Skeletal muscle tissue (tissue), 4 donors: ENCODE data around the gene ADAMTS10. TPM values are rescaled to one million over a fixed set of nuclear protein-coding genes. Genes with fewer than 3 reads are reported as not detected.

ENCODE experiments used
- H3K27ac ChIP-seq: one replicate; pipeline ENCODE4 v1.7.0; 2013; ENCODE audit warnings: mild to moderate bottlenecking, low read depth, low read length, inconsistent platforms
- H3K27me3 ChIP-seq, 3 donors: one replicate each; pipeline ENCODE4 v1.7.0; 2013; ENCODE audit warnings: low read length in 3 of 3; ENCODE audit not compliant: control insufficient read depth in 3 of 3, insufficient read depth in 3 of 3
- H3K36me3 ChIP-seq, 3 donors: one replicate each; pipeline ENCODE4 v1.7.0; 2013; ENCODE audit warnings: low read length in 3 of 3; ENCODE audit not compliant: control insufficient read depth in 3 of 3, insufficient read depth in 3 of 3
- H3K4me1 ChIP-seq, 3 donors: one replicate each; pipeline ENCODE4 v1.7.0; 2013; ENCODE audit warnings: low read length in 3 of 3, mild to moderate bottlenecking in 3 of 3; ENCODE audit not compliant: control insufficient read depth in 3 of 3, insufficient read depth in 3 of 3
- H3K4me3 ChIP-seq, 3 donors: one replicate each; pipeline ENCODE4 v1.7.0; 2013; ENCODE audit warnings: low read length in 3 of 3
- H3K9ac ChIP-seq, 3 donors: one replicate each; pipeline ENCODE4 v1.7.0; 2013; ENCODE audit warnings: low read length in 3 of 3, mild to moderate bottlenecking in 3 of 3, moderate library complexity in 2 of 3, low read depth in 1 of 3
- H3K9me3 ChIP-seq, 3 donors: one replicate each; pipeline ENCODE4 v1.7.0; 2013; ENCODE audit warnings: low read length in 3 of 3; ENCODE audit not compliant: control insufficient read depth in 3 of 3
- total RNA-seq: library from RNA; depleted of rRNA; stranded (reverse); fragments of >200 nt; gene quantifications from one replicate; pipeline ENCODE4 v1.2.3, GENCODE V29; 2014
- donor health status: Osteomylitis.

ADAMTS10 gene
- total RNA-seq, 1 donor from 2014 or later: 18.8 TPM

DNA sequence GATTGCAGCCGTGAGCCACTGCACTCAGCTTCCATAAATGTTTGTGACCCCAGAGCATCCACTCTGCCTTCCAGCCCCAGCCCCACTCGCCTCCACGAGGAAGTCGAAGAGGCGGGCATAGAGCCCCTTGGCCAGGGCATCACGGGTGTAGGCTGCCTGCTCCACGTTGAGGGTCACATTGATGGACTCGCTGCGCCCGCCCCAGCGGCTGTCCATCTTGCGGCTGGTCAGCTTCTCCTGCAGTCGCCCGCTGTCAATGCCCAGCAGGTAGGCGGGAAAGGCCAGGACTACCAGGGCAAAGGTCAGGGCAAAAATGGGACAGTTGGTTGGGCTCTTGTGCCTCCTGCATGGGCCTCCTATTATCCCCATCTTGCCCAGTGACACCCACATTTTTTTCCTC lies 60.4 kb downstream of the ADAMTS10 start:
- no peak overlapping the region for H3K27ac ChIP-seq
- no peak overlapping the region for H3K9ac ChIP-seq
- no peaks in the 10 kb centered on the region for H3K4me1 ChIP-seq
- peaks cover 0 to 5% (median 0%) of the 10 kb centered on the region in 3 donors for H3K27me3 ChIP-seq
- H3K9me3 ChIP-seq: no peaks in the 10 kb centered on the region
- no peaks in the 10 kb centered on the region for H3K36me3 ChIP-seq
- H3K4me3 ChIP-seq: no peak overlapping the region

DNA sequence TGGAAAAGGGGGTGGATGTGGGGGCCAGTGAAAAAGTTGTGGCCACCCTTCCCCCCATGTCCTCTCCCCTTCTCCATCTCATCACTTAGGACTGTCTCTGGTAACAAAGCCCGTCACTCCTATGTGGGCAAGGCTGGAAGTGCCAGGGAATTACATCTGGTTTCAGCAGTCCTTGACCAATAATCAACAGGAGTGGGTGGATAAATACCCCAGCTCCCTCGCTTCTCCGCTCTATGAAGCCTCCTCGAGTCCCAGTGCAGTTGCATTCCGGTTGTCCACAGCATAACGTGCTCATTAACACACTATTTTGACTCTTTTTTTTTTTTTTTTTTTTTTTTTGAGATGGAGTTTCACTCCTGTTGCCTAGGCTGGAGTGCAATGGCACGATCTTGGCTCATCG lies 64.8 kb downstream of the ADAMTS10 start:
- Histone ChIP-seq H3K36me3 (no peaks in the 10 kb centered on the region), H3K27me3 (no peaks in the 10 kb centered on the region), H3K4me3 (no peak overlapping the region), H3K27ac (no peak overlapping the region), H3K9ac (no peak overlapping the region), H3K4me1 (no peaks in the 10 kb centered on the region), H3K9me3 (no peaks in the 10 kb centered on the region)

DNA sequence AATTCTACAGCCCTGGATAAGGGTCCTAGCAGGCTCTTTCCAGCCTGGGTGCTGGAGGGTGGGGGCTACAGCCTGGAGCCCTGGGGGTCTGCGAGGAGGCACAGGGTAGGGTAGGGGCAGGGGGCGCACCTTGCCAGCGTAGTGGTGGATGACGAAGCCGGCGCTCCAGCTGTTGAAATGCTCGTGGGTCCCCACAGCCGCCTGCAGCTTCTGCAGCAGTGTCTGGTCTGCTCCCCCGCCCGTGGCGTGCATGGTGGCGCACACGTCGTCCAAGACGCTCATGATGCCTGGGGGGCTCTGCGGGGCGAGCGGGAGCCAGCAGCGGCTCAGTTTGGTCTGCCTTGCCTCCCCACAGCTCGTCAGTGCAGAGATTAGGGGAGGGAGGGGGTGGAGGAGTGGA lies 66.3 kb downstream of the ADAMTS10 start:
- H3K9me3 ChIP-seq: no peaks in the 10 kb centered on the region
- no peaks in the 10 kb centered on the region for H3K27me3 ChIP-seq
- H3K4me1 ChIP-seq: no peaks in the 10 kb centered on the region
- no peak overlapping the region for H3K27ac ChIP-seq
- H3K36me3 ChIP-seq: peaks cover 0 to 2% (median 0%) of the 10 kb centered on the region in 3 donors
- H3K9ac ChIP-seq: no peak overlapping the region
- no peak overlapping the region for H3K4me3 ChIP-seq

DNA sequence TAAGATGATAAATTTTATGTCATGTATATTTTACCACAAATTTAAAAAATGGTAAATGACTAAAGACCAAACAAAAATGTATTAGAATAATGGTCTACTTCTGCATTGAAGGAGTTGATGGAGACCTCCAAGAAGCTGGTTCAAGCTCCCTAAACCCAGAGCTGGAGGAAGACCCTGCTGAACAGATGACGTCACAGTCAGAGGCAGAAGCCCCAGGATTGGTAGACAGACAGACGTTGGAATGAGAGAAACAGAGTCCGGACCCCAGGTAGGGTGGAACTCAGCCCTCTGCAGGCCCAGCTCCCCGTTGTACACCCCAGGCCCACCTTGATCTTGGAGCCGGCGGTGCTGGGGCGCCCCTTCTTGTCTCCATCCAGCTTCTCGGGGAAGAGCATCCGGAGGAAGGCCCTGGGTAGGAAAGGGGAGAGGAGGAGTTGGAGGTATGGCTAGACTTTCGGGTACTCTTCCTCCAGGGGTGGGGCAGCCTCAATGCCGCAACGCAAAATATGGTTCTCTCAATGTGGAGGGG lies 70.8 kb downstream of the ADAMTS10 start:
- Histone ChIP-seq H3K9me3 (no peaks in the 10 kb centered on the region), H3K4me3 (no peak overlapping the region), H3K27ac (no peak overlapping the region), H3K36me3 (peaks cover 0 to 2% (median 0%) of the 10 kb centered on the region in 3 donors), H3K9ac (no peak overlapping the region), H3K4me1 (no peaks in the 10 kb centered on the region), H3K27me3 (no peaks in the 10 kb centered on the region)

DNA sequence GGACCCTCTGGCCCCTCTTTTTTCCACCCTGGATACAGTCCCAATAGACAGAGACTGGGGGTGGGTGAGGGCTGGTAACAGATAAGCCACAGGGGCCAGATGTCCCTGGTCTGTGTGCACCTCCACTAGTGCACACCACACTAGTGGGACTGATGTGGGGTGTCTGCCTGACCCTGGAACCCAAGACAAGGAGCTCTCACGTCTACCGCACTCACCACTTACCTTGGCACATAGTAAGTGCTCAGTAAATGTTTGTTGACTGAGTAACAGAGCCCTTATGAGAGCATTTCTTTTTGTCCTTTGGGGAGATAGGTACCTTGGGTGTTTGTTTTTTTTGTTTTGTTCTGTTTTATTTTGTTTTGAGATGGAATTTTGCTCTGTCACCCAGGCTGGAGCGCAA lies 73.4 kb downstream of the ADAMTS10 start:
- Histone ChIP-seq H3K36me3 (peaks cover 0 to 2% (median 0%) of the 10 kb centered on the region in 3 donors), H3K9me3 (no peaks in the 10 kb centered on the region), H3K9ac (no peak overlapping the region), H3K27ac (no peak overlapping the region), H3K4me1 (no peaks in the 10 kb centered on the region), H3K27me3 (no peaks in the 10 kb centered on the region), H3K4me3 (no peak overlapping the region)

DNA sequence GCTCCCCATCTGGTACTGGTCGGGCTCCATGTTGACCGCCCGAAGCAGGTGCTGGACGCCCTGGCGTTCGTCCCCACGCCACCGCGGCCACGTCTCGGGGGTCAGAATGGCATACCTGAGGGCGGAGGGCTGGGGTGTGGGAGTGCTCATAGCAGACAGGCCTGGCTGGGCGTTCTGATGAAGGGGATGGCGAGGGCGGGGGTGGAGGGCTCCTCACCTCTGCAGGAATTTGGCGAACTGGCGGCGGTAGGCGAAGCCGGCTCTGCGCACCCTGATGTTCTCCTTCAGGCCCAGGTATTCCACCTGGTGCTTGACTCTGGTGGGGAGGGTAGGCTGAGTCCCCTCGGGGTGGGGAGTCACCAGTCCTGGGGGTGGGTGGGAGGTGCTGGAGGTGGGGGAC lies 74.2 kb downstream of the ADAMTS10 start:
- H3K36me3 ChIP-seq: peaks cover 0 to 2% (median 0%) of the 10 kb centered on the region in 3 donors
- no peaks in the 10 kb centered on the region for H3K27me3 ChIP-seq
- H3K27ac ChIP-seq: no peak overlapping the region
- H3K4me1 ChIP-seq: no peaks in the 10 kb centered on the region
- no peaks in the 10 kb centered on the region for H3K9me3 ChIP-seq
- no peak overlapping the region for H3K9ac ChIP-seq
- H3K4me3 ChIP-seq: no peak overlapping the region

DNA sequence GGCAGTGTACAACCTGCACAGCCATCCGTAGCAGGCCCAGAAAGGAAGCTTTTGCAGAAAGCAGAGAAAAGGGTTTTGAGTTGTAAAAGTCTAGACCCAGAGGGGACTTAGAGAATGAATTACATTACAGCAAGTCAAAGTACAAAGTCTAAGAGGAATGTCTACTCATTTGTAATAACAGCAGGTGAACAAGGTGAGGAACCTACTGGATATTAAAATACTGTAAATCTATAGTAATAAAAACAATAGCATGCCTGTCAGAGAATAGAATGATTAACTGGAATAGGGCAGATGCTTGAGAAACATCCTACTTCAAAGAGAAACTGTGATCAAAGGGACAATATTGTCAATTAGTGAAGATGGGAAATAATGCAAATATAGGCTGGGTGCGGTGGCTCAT lies 78.3 kb downstream of the ADAMTS10 start:
- Histone ChIP-seq H3K27ac (no peak overlapping the region), H3K9ac (no peak overlapping the region), H3K36me3 (peaks cover 0 to 2% (median 0%) of the 10 kb centered on the region in 3 donors), H3K27me3 (peaks cover 0 to 12% (median 5%) of the 10 kb centered on the region in 3 donors), H3K4me3 (no peak overlapping the region), H3K4me1 (no peaks in the 10 kb centered on the region), H3K9me3 (peaks cover 0 to 4% (median 0%) of the 10 kb centered on the region in 3 donors)

DNA sequence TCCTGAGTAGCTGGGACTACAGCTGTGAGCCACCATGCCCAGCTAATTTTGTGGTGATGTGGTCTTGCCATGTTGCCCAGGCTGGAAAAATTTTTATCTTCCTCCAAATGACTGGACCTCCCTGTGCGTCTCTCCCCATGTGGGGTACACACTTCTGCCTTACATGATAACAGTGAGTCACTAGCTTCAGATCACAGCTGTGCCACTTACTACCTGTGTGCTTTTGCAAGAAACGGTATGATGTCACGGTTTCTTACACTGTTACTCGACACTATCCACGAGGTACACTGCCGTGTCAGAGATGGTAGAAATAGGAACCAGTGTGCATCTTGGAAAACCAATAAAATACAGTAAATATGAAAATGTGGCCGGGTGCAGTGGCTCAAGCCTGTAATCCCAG lies 79.0 kb downstream of the ADAMTS10 start:
- H3K9me3 ChIP-seq: peaks cover 0 to 4% (median 0%) of the 10 kb centered on the region in 3 donors
- H3K9ac ChIP-seq: no peak overlapping the region
- no peak overlapping the region for H3K4me3 ChIP-seq
- H3K27ac ChIP-seq: no peak overlapping the region
- H3K36me3 ChIP-seq: peaks cover 0 to 2% (median 0%) of the 10 kb centered on the region in 3 donors
- peaks cover 0 to 17% (median 8%) of the 10 kb centered on the region in 3 donors for H3K27me3 ChIP-seq
- peaks cover 0 to 6% (median 5%) of the 10 kb centered on the region in 3 donors for H3K4me1 ChIP-seq

Other genes starting within 250 kb of the ADAMTS10 start
- 1.0 TPM for gene ANGPTL4, start 246.6 kb downstream of the ADAMTS10 start, total RNA-seq
- 64.2 TPM for gene RAB11B, start 220.4 kb downstream of the ADAMTS10 start, total RNA-seq
- 38.1 TPM for gene MARCHF2, start 197.4 kb downstream of the ADAMTS10 start, total RNA-seq
- gene HNRNPM, start 165.7 kb downstream of the ADAMTS10 start, total RNA-seq: 59.0 TPM
- 1.0 TPM for gene PRAM1, start 108.1 kb downstream of the ADAMTS10 start, total RNA-seq
- 4.2 TPM for gene ZNF414, start 96.5 kb downstream of the ADAMTS10 start, total RNA-seq
- 7.8 TPM for gene MYO1F, start 33.3 kb downstream of the ADAMTS10 start, total RNA-seq
- not detected for gene NFILZ, start 19.9 kb upstream of the ADAMTS10 start, total RNA-seq
- gene ACTL9, start 88.1 kb upstream of the ADAMTS10 start, total RNA-seq: not detected
- gene OR2Z1, start 110.9 kb upstream of the ADAMTS10 start, total RNA-seq: not detected
- gene ZNF558, start 221.6 kb upstream of the ADAMTS10 start, total RNA-seq: 20.4 TPM
- not detected for gene MBD3L1, start 221.7 kb upstream of the ADAMTS10 start, total RNA-seq